GM12874 (cell line): Measurements from ENCODE around the gene GOLGA3.
A peak's percentile ranks its signal among the peaks of the same experiment; 100 is the strongest.

Source experiments
- TF ChIP-seq, protein P1 (sequence below): IDR thresholded peaks from 2 replicates; pipeline ENCODE4 v1.5.1; 2011; ENCODE audit warnings: low read depth, mild to moderate bottlenecking, control low read depth, low read length, moderate library complexity; ENCODE audit not compliant: insufficient read depth

Gene GOLGA3

DNA sequence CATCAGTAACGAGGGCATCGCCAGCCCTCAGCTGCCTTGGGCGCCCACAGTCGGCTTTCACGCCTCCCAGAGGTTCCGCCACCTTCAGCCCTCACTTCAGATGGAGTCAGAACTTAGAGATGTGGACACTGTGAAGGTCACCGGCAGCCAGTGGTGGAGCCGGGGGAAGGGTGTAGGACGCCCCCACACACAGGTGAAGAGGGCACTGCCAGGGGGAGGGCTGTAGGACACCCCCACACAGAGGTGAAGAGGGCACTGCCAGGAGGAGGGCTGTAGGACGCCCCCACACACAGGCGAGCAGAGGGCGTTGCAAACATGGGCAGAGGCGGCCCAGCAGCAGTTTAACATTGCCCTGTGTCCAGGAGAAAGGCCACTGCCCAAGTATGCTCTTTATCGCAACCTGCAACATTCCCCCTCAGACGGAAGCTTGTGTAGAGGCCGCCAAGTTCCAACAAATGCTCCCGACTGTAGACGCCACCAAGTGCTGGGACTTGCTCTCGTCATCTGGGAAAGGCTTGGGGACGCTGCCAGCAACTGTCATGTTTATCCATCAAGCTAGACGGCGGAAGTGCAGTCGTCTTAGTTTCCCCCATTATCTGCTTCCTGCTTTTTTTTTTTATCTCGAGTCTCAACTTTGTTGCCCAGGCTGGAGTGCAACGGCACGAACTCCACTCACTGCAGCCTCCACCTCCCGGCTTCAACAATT, 62.1 kb downstream of the GOLGA3 start:
- TF ChIP-seq, protein P1, sequence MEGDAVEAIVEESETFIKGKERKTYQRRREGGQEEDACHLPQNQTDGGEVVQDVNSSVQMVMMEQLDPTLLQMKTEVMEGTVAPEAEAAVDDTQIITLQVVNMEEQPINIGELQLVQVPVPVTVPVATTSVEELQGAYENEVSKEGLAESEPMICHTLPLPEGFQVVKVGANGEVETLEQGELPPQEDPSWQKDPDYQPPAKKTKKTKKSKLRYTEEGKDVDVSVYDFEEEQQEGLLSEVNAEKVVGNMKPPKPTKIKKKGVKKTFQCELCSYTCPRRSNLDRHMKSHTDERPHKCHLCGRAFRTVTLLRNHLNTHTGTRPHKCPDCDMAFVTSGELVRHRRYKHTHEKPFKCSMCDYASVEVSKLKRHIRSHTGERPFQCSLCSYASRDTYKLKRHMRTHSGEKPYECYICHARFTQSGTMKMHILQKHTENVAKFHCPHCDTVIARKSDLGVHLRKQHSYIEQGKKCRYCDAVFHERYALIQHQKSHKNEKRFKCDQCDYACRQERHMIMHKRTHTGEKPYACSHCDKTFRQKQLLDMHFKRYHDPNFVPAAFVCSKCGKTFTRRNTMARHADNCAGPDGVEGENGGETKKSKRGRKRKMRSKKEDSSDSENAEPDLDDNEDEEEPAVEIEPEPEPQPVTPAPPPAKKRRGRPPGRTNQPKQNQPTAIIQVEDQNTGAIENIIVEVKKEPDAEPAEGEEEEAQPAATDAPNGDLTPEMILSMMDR, result no peak

GRCh38 chr12:132765361-132765760, 63.3 kb downstream of the GOLGA3 start:
- TF ChIP-seq, protein P1, result no peak

- TF ChIP-seq, protein P1, result no peak
Observed at GRCh38 chr12:132764231-132764630, 64.4 kb downstream of the GOLGA3 start.

- TF ChIP-seq, protein P1, result peak; percentile 29
Observed at GRCh38 chr12:132761921-132762583, 66.6 kb downstream of the GOLGA3 start.

DNA sequence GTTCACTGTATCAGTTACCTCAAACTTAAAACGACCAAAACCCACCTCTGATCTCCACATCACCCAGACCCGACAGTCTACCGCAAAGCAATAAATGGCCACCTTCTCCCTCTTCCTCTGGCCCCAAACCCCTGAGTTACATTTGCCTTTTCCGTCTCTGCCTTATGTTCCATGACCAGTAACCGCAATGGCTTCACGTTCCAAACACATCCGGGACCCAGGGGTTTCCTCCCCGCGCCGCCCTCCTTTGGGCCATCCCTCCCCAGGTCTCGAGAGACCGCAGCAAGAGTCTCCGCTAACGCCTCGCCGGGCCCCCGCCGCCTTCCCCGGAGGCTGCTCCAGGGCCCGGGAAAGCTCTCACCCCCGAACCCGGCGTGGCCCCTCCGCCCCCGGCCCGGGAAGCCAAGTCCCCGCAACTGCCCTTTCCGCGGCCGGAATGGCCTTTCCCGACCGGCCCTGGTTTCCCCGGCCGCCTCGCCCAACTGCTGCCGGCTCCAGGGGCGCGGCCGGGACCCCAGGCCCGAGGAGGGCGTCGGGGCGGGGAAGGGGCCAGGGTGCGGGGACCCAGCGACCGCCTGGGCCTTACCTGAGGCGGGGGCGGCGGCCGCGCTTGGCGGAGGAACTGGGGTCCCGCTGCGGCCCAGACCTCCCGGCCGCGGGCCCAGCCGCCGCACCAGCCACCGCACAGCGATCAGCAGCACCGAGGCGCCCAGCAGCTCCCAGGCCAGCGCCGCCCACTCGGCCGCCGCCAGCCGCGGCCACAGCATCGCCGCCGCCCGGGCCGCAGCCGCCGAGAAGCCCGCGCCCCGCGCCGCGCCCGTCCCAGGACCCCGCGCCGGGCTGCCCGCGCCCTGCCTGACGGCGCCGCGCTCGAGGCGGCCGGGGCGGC, 67.4 kb downstream of the GOLGA3 start, which contains the start of gene ANKLE2:
ANKLE2 (minus strand) TSS at position 801 of the 889 bp plus-strand sequence; CDS start at position 767, 34 bp downstream.
- TF ChIP-seq, protein P1, result no peak

- TF ChIP-seq, protein P1, result no peak
Observed at GRCh38 chr12:132759359-132759758, 69.3 kb downstream of the GOLGA3 start.
